HepG2 (cell line): ENCODE measurements around the gene STAT6. TPM values are rescaled to one million over a fixed set of nuclear protein-coding genes. Genes with fewer than 3 reads are reported as not detected.
A peak's percentile ranks its signal among the peaks of the same experiment; 100 is the strongest.

Experiments
- ATAD3A ChIP-seq: sonication (generic); formaldehyde crosslinking; IDR thresholded peaks from 2 replicates; pipeline ENCODE4 v1.4.0; 2020; ENCODE audit warnings: missing genetic modification reagents
- BHLHE40 ChIP-seq: IDR thresholded peaks from 2 replicates; pipeline ENCODE4 v1.6.1; 2011; ENCODE audit warnings: low read length, improper control_type of control experiment
- HNRNPUL1 ChIP-seq: fragments of 200-400 bp; formaldehyde crosslinking; IDR thresholded peaks from 2 replicates; pipeline ENCODE4 v1.6.1; 2017; ENCODE audit warnings: low read depth, mild to moderate bottlenecking, low read length, moderate library complexity
- MTERF4 ChIP-seq: sonication (generic); formaldehyde crosslinking; IDR thresholded peaks from 2 replicates; pipeline ENCODE4 v1.8.0; 2023; ENCODE audit warnings: mild to moderate bottlenecking, missing genetic modification reagents
- NBN ChIP-seq: fragments of 450-650 bp; conservative IDR thresholded peaks from 2 replicates; pipeline ENCODE4 v1.6.1; 2017
- NFIB ChIP-seq: sonication (generic); formaldehyde crosslinking; IDR thresholded peaks from 2 replicates; pipeline ENCODE4 v1.9.0; 2021; ENCODE audit warnings: missing genetic modification reagents, mild to moderate bottlenecking, borderline replicate concordance
- NR0B2 ChIP-seq: sonication (generic); formaldehyde crosslinking; IDR thresholded peaks from 2 replicates; pipeline ENCODE4 v1.4.0; 2020; ENCODE audit warnings: mild to moderate bottlenecking, missing genetic modification reagents
- PBX2 ChIP-seq: IDR thresholded peaks from 2 replicates; pipeline ENCODE4 v1.6.1; 2016; ENCODE audit warnings: control low read depth
- REPIN1 ChIP-seq: sonication (generic); formaldehyde crosslinking; IDR thresholded peaks from 2 replicates; pipeline ENCODE4 v1.8.0; 2022; ENCODE audit warnings: missing genetic modification reagents, low read depth, mild to moderate bottlenecking, borderline replicate concordance
- RFXANK ChIP-seq: IDR thresholded peaks from 2 replicates; pipeline ENCODE4 v1.6.1; 2016
- SOX5 ChIP-seq: IDR thresholded peaks from 2 replicates; pipeline ENCODE4 v1.6.1; 2016; ENCODE audit warnings: borderline replicate concordance
- SP5 ChIP-seq: IDR thresholded peaks from 2 replicates; pipeline ENCODE4 v1.6.1; 2016; ENCODE audit warnings: low read depth, borderline replicate concordance
- ZBTB2 ChIP-seq: sonication (generic); formaldehyde crosslinking; IDR thresholded peaks from 2 replicates; pipeline ENCODE4 v1.8.0; 2022; ENCODE audit warnings: low read depth, missing genetic modification reagents
- ZNF256 ChIP-seq: sonication (generic); formaldehyde crosslinking; conservative IDR thresholded peaks from 2 replicates; pipeline ENCODE4 v1.4.0; 2020; ENCODE audit warnings: missing genetic modification reagents
- ZNF280D ChIP-seq: sonication (generic); formaldehyde crosslinking; IDR thresholded peaks from 2 replicates; pipeline ENCODE4 v1.5.1; 2020; ENCODE audit warnings: mild to moderate bottlenecking, missing genetic modification reagents
- ZNF503 ChIP-seq: sonication (generic); formaldehyde crosslinking; IDR thresholded peaks from 2 replicates; pipeline ENCODE4 v1.4.0; 2020; ENCODE audit warnings: missing genetic modification reagents
- ZNF546 ChIP-seq: sonication (generic); formaldehyde crosslinking; conservative IDR thresholded peaks from 2 replicates; pipeline ENCODE4 v1.8.1; 2023; ENCODE audit warnings: mild to moderate bottlenecking, missing genetic modification reagents
- ZNF761 ChIP-seq: sonication (generic); formaldehyde crosslinking; conservative IDR thresholded peaks from 2 replicates; pipeline ENCODE4 v1.4.0; 2020; ENCODE audit warnings: mild to moderate bottlenecking, missing genetic modification reagents
- ZNF775 ChIP-seq: sonication (generic); formaldehyde crosslinking; IDR thresholded peaks from 2 replicates; pipeline ENCODE4 v1.4.0; 2020; ENCODE audit warnings: missing genetic modification reagents, mild to moderate bottlenecking, moderate library complexity, borderline replicate concordance
- ZNF780A ChIP-seq: sonication (generic); formaldehyde crosslinking; IDR thresholded peaks from 2 replicates; pipeline ENCODE4 v1.8.0; 2022; ENCODE audit warnings: mild to moderate bottlenecking, missing genetic modification reagents, moderate library complexity
- ZNF839 ChIP-seq: sonication (generic); formaldehyde crosslinking; IDR thresholded peaks from 2 replicates; pipeline ENCODE4 v1.4.0; 2020; ENCODE audit warnings: missing genetic modification reagents, mild to moderate bottlenecking, borderline replicate concordance
- polyA plus RNA-seq, 8 experiments: library from polyadenylated mRNA; depleted of rRNA in 3 of 8; stranded (reverse) in 7 of 8; unstranded in 1 of 8; fragments of >200 nt; fragmentation: Illumina TruSeq in 4 of 8; extraction: Trizol in 4 of 8; gene quantifications; 2 replicates each; pipeline versions ENCODE4 v1.2.1 to v1.2.3, GENCODE V29; 2011 to 2016; ENCODE audit warnings: low read depth in 4 of 8, missing spikeins in 1 of 8, mixed read lengths in 1 of 8; ENCODE audit not compliant: insufficient read depth in 1 of 8
- total RNA-seq, 5 experiments: library from RNA; depleted of rRNA; stranded (reverse); fragments of >200 nt; fragmentation: Illumina TruSeq; extraction: Trizol; gene quantifications; 2 replicates each; pipeline ENCODE4 v1.2.3, GENCODE V29; 2016; ENCODE audit warnings: low read depth in 1 of 5

STAT6 gene
- total and polyA plus RNA-seq, 2 of the 13 experiments (the other 11 are each of a cell fraction or from before 2014, with no cell fraction given) = 28.0 to 62.2 TPM

GRCh38 chr12:57138526-57139272 lies 27.5 kb upstream of the STAT6 start (continued):
- TF ChIP-seq ZNF775 (CRISPR knock-in tag) = no peak
- TF ChIP-seq REPIN1 (CRISPR knock-in tag) = no peak
- no peak for TF ChIP-seq ZNF280D
- TF ChIP-seq ZBTB2 = no peak
- no peak for TF ChIP-seq ZNF839 (CRISPR knock-in tag)
- no peak for TF ChIP-seq NR0B2
- no peak for TF ChIP-seq RFXANK (CRISPR knock-in tag)
- peak; percentile 34; the same call in 1 of the 2 replicates for TF ChIP-seq ZNF503 (CRISPR knock-in tag)
- TF ChIP-seq ZNF761 (CRISPR knock-in tag) = no peak
- TF ChIP-seq ATAD3A (CRISPR knock-in tag) = no peak
- no peak for TF ChIP-seq MTERF4 (CRISPR knock-in tag)
- TF ChIP-seq ZNF780A (CRISPR knock-in tag) = no peak
- no peak for TF ChIP-seq ZNF546 (CRISPR knock-in tag)
- TF ChIP-seq NBN = no peak
- TF ChIP-seq HNRNPUL1 = no peak
- peak; percentile 54; the same call in 1 of the 2 replicates for TF ChIP-seq SOX5 (CRISPR knock-in tag)
- TF ChIP-seq SP5 (CRISPR knock-in tag) = no peak
- no peak for TF ChIP-seq PBX2 (CRISPR knock-in tag)
- no peak for TF ChIP-seq BHLHE40
- TF ChIP-seq ZNF256 = no peak
- no peak for TF ChIP-seq NFIB (CRISPR knock-in tag)
